Endothelial cell of umbilical vein (primary cell): ENCODE data around the gene HIVEP1. TPM values are rescaled to one million over a fixed set of nuclear protein-coding genes. Genes with fewer than 3 reads are reported as not detected.
A peak's percentile ranks its signal among the peaks of the same experiment; 100 is the strongest.

ENCODE experiments used
- BruUV-seq: library from RNA; stranded (reverse); fragments of 400-500 nt; replicated peaks from 2 replicates; lab custom pipeline; 2021; lab: Mats Ljungman, UMichigan
- CTCF ChIA-PET: fragments of 300-600, 350-600 bp; sonication (Branson Sonifier 250); formaldehyde crosslinking; loops from one replicate; lab custom pipeline; 2021; ENCODE audit warnings: antibody characterized with exemption, inconsistent platforms; lab: Charles Lee
- POLR2A ChIA-PET: fragments of 300-600, 350-600 bp; sonication (Branson Sonifier 250); formaldehyde crosslinking; loops from one replicate; lab custom pipeline; 2021; ENCODE audit warnings: antibody characterized with exemption, inconsistent platforms; lab: Charles Lee
- DNase-seq: peaks from one replicate; pipeline ENCODE4 v3.0.0-alpha.2; 2011; ENCODE audit warnings: low read depth, low spot score
- FAIRE-seq: peaks from 2 replicates; lab custom pipeline; 2011; peaks lifted over from hg19 to GRCh38; lab: Jason Lieb, UNC
- H2AFZ ChIP-seq: 2 replicates; pipeline ENCODE4 v1.6.0; 2012; ENCODE audit warnings: low read depth, low read length, control low read depth, inconsistent platforms
- H3K27ac ChIP-seq: 2 replicates; pipeline ENCODE4 v1.5.1; 2011; ENCODE audit warnings: low read depth, mild to moderate bottlenecking, control low read depth, low read length, moderate library complexity; ENCODE audit not compliant: insufficient read depth
- H3K27me3 ChIP-seq, 2 experiments: 2 replicates each; pipeline versions ENCODE4 v1.6.0 to v1.6.1; 2011; ENCODE audit warnings: low read length in 2 of 2, mixed read lengths in 1 of 2; ENCODE audit not compliant: control insufficient read depth in 2 of 2, insufficient read depth in 2 of 2
- H3K36me3 ChIP-seq, 2 experiments: 2 replicates in 1 of 2; 3 replicates in 1 of 2; pipeline ENCODE4 v1.5.1; 2011; ENCODE audit warnings: low read length in 2 of 2, mild to moderate bottlenecking in 1 of 2, moderate library complexity in 1 of 2; ENCODE audit not compliant: control insufficient read depth in 2 of 2, insufficient read depth in 2 of 2; ENCODE audit errors: extremely low read depth in 1 of 2
- H3K4me1 ChIP-seq: 3 replicates; pipeline ENCODE4 v1.5.1; 2011; ENCODE audit warnings: mild to moderate bottlenecking, low read length; ENCODE audit not compliant: control insufficient read depth, insufficient read depth; ENCODE audit errors: extremely low read depth
- H3K4me2 ChIP-seq: 2 replicates; pipeline ENCODE4 v1.6.1; 2011; ENCODE audit warnings: low read length, control low read depth, mixed read lengths; ENCODE audit not compliant: insufficient read depth
- H3K4me3 ChIP-seq, 3 experiments: fragments of 200-600 bp in 1 of 3; sonication (generic), shearing (Covaris generic) in 1 of 3; replicated peaks in 1 of 3; 2 replicates each; pipeline ENCODE4 v1.5.1; 2011 to 2016; ENCODE audit warnings: control low read depth in 3 of 3, low read length in 3 of 3, mild to moderate bottlenecking in 2 of 3, inconsistent platforms in 1 of 3, low read depth in 1 of 3, moderate library complexity in 1 of 3; ENCODE audit not compliant: insufficient read depth in 1 of 3
- H3K79me2 ChIP-seq: 2 replicates; pipeline ENCODE4 v1.6.0; 2012; ENCODE audit warnings: low read length, inconsistent platforms; ENCODE audit not compliant: control insufficient read depth, insufficient read depth
- H3K9ac ChIP-seq: replicated peaks from 2 replicates; pipeline ENCODE3; 2011; ENCODE audit warnings: low read length, control low read depth; ENCODE audit not compliant: insufficient read depth; ENCODE audit errors: extremely low read depth
- H3K9me1 ChIP-seq: replicated peaks from 3 replicates; pipeline ENCODE4 v1.6.0; 2011; ENCODE audit warnings: mild to moderate bottlenecking, low read length; ENCODE audit not compliant: control insufficient read depth, insufficient read depth; ENCODE audit errors: extremely low read depth
- H3K9me3 ChIP-seq: replicated peaks from 2 replicates; pipeline ENCODE4 v1.5.1; 2012; ENCODE audit warnings: low read length, inconsistent platforms; ENCODE audit not compliant: control insufficient read depth, insufficient read depth
- H4K20me1 ChIP-seq: replicated peaks from 2 replicates; pipeline ENCODE3; 2011; ENCODE audit warnings: mild to moderate bottlenecking, low read length; ENCODE audit not compliant: control insufficient read depth, insufficient read depth; ENCODE audit errors: extremely low read depth
- CTCF ChIP-seq, 2 donors: IDR thresholded peaks; 1 replicate in 1 of 2; 2 replicates in 1 of 2; pipeline ENCODE4 v1.5.1; 2011; ENCODE audit warnings: low read length in 2 of 2, mild to moderate bottlenecking in 2 of 2, moderate library complexity in 2 of 2, control low read depth in 1 of 2, inconsistent platforms in 1 of 2, low read depth in 1 of 2; ENCODE audit not compliant: insufficient read depth in 1 of 2; ENCODE audit errors: extremely low read depth in 1 of 2
- EZH2 ChIP-seq: IDR thresholded peaks from 2 replicates; pipeline ENCODE4 v1.6.1; 2012; ENCODE audit warnings: borderline replicate concordance, low read depth, mild to moderate bottlenecking, moderate library complexity, low read length, inconsistent platforms; ENCODE audit not compliant: severe bottlenecking
- FOS ChIP-seq: IDR thresholded peaks from 2 replicates; pipeline ENCODE4 v1.6.1; 2011; ENCODE audit warnings: mild to moderate bottlenecking, low read length, moderate library complexity, borderline replicate concordance; ENCODE audit not compliant: insufficient read depth
- GATA2 ChIP-seq: IDR thresholded peaks from 2 replicates; pipeline ENCODE4 v1.7.0; 2011; ENCODE audit warnings: low read depth, mild to moderate bottlenecking, moderate library complexity, mixed read lengths, low read length; ENCODE audit not compliant: insufficient read length, insufficient read depth
- JUN ChIP-seq: IDR thresholded peaks from 2 replicates; pipeline ENCODE4 v1.6.1; 2011; ENCODE audit warnings: borderline replicate concordance, low read depth; ENCODE audit not compliant: insufficient read length, insufficient read depth
- MAX ChIP-seq: IDR thresholded peaks from 2 replicates; pipeline ENCODE4 v1.6.1; 2011; ENCODE audit not compliant: insufficient read depth, insufficient read length
- MYC ChIP-seq: IDR thresholded peaks from one replicate; pipeline ENCODE4 v1.6.1; 2011; ENCODE audit warnings: mild to moderate bottlenecking, low read depth, low read length
- POLR2A ChIP-seq: IDR thresholded peaks from 2 replicates; pipeline ENCODE4 v1.6.1; 2012; ENCODE audit warnings: low read depth, mild to moderate bottlenecking, control low read depth, low read length
- POLR2AphosphoS5 ChIP-seq: IDR thresholded peaks from 2 replicates; pipeline ENCODE4 v1.6.1; 2012; ENCODE audit warnings: low read depth, mild to moderate bottlenecking, control low read depth, low read length, moderate library complexity; ENCODE audit not compliant: insufficient read depth
- dilution Hi-C: fragments of 300-500 bp; cut with MboI; formaldehyde crosslinking; loops from one replicate; pipeline ENCODE4 v1.15.0; 2019; ENCODE audit warnings: low sequenced_read_pairs; ENCODE audit not compliant: extremely low pct_ligation_motif_present
- intact Hi-C: fragments of 100-400 bp; cut with micrococcal nuclease; formaldehyde crosslinking; loops from one replicate; pipeline ENCODE4 v1.10.0; 2022
- polyA plus RNA-seq, 4 experiments: library from polyadenylated mRNA; depleted of rRNA in 3 of 4; stranded (reverse) in 3 of 4; unstranded in 1 of 4; fragments of >200 nt; gene quantifications; 2 replicates each; pipeline versions ENCODE4 v1.2.1 to v1.2.3, GENCODE V29; 2011 to 2012; ENCODE audit warnings: missing spikeins in 1 of 4
- total RNA-seq: library from RNA; stranded (reverse); gene quantifications from 2 replicates; pipeline ENCODE4 v1.2.3, GENCODE V29; 2021

Gene HIVEP1
- total and polyA plus RNA-seq, 2 donors (not counting 3 experiments of a cell fraction or from before 2014, with no cell fraction given): 33.5 to 49.2 TPM

- CTCF ChIA-PET: interaction anchor here (0.8 to 4.4 kb wide), 11 partner anchors 10 to 428 kb away, joined by 3 to 41 read pairs (median 4); partner anchors contain the start of gene EDN1
- Histone ChIP-seq H3K4me3 (peak overlapping the region; percentile 62 to 92 (median 71)), H3K36me3 (peaks cover 9 to 11% of the 10 kb centered on the region in 2 experiments), H4K20me1 (no peaks in the 10 kb centered on the region), H3K4me2 (peak overlapping the region; percentile 96), H3K9ac (peak overlapping the region; percentile 96), H3K9me1 (no peaks in the 10 kb centered on the region), H3K79me2 (peaks cover 42% of the 10 kb centered on the region), H3K4me1 (peaks cover 38% of the 10 kb centered on the region), H3K27me3 (no peaks in the 10 kb centered on the region), H2AFZ (peak overlapping the region; percentile 13), H3K27ac (peak overlapping the region; percentile 95), H3K9me3 (no peaks in the 10 kb centered on the region)
- intact Hi-C loops (loop anchor here (1.0 to 10.0 kb wide), 6 partner anchors 58 to 799 kb away; no protein-coding TSS in a partner anchor), dilution Hi-C loops (no loop called here)
- FAIRE-seq: no peak
- BruUV-seq: TSS peak; percentile 40
- POLR2A ChIA-PET: interaction anchor here (0.6 to 3.4 kb wide), 6 partner anchors 12 to 406 kb away, joined by 3 to 29 read pairs (median 4); partner anchors contain the start of gene EDN1
- DNase-seq: no peak
- TF ChIP-seq CTCF (IDR thresholded peaks at IDR 0.05; ENCODE audit: extremely low read depth in 1 of 2, insufficient read depth in 1 of 2, low read depth in 1 of 2, low read length in 2 of 2) (no peak), MAX (no peak), POLR2A (no peak), EZH2 (no peak), POLR2AphosphoS5 (no peak), JUN (no peak), FOS (no peak), MYC (no peak), GATA2 (no peak)
Measured at GRCh38 chr6:12013307-12013719, 1.2 kb downstream of the HIVEP1 start.
